ENCODE measurements around the gene YWHAQ. TPM values are rescaled to one million over a fixed set of nuclear protein-coding genes. Genes with fewer than 3 reads are reported as not detected.
"Not testable (repeated sequence)": the region's sequence is repeated elsewhere in the genome, so short reads cannot be mapped to it uniquely, and the experiment has no call there.

YWHAQ gene
- total RNA-seq, 1 donor from 2014 or later, result 533 TPM

- Mint-ChIP-seq H3K9me3 (ENCODE audit: unreplicated experiment) (no peaks in the 10 kb centered on the region), H3K36me3 (ENCODE audit: unreplicated experiment) (no peaks in the 10 kb centered on the region), H3K27ac (ENCODE audit: unreplicated experiment) (no peak overlapping the region), H3K4me3 (ENCODE audit: unreplicated experiment) (no peak overlapping the region), H3K4me1 (ENCODE audit: low read depth, unreplicated experiment) (peaks cover 10% of the 10 kb centered on the region), H3K27me3 (ENCODE audit: unreplicated experiment) (peaks cover under 1% of the 10 kb centered on the region)
- no peak for DNase-seq
- TF ChIP-seq, protein P1, sequence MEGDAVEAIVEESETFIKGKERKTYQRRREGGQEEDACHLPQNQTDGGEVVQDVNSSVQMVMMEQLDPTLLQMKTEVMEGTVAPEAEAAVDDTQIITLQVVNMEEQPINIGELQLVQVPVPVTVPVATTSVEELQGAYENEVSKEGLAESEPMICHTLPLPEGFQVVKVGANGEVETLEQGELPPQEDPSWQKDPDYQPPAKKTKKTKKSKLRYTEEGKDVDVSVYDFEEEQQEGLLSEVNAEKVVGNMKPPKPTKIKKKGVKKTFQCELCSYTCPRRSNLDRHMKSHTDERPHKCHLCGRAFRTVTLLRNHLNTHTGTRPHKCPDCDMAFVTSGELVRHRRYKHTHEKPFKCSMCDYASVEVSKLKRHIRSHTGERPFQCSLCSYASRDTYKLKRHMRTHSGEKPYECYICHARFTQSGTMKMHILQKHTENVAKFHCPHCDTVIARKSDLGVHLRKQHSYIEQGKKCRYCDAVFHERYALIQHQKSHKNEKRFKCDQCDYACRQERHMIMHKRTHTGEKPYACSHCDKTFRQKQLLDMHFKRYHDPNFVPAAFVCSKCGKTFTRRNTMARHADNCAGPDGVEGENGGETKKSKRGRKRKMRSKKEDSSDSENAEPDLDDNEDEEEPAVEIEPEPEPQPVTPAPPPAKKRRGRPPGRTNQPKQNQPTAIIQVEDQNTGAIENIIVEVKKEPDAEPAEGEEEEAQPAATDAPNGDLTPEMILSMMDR (IDR thresholded peaks at IDR 0.05; ENCODE audit: partially characterized antibody, unreplicated experiment), result no peak
Observed at GRCh38 chr2:9592699-9593098, 38.1 kb downstream of the YWHAQ start.

DNA sequence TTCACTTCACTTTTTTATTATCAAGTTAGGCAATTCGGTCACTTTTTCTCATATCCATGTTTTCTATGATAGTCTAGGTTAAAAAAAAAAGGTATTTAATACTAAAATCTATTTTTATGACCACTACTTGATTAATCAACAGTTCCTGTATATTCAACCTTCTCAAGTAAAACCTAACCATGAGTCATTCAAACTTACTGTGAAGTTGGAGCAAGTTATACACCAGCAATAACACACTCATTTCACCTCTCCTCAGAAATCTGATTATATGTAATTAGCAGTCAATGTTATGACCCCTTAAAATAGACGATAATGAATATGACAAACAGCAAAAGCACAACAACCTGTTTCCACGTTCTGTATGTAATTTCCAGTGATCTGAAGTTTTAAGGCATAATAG, 40.2 kb downstream of the YWHAQ start:
- peaks cover 5% of the 10 kb centered on the region for H3K4me1 Mint-ChIP-seq (ENCODE audit: low read depth, unreplicated experiment)
- no peak overlapping the region for H3K4me3 Mint-ChIP-seq (ENCODE audit: unreplicated experiment)
- H3K36me3 Mint-ChIP-seq (ENCODE audit: unreplicated experiment), result no peaks in the 10 kb centered on the region
- DNase-seq, result no peak
- peaks cover 2% of the 10 kb centered on the region for H3K27me3 Mint-ChIP-seq (ENCODE audit: unreplicated experiment)
- no peak overlapping the region for H3K27ac Mint-ChIP-seq (ENCODE audit: unreplicated experiment)
- H3K9me3 Mint-ChIP-seq (ENCODE audit: unreplicated experiment), result no peaks in the 10 kb centered on the region
- TF ChIP-seq, protein P1 (IDR thresholded peaks at IDR 0.05; ENCODE audit: partially characterized antibody, unreplicated experiment), result no peak

DNA sequence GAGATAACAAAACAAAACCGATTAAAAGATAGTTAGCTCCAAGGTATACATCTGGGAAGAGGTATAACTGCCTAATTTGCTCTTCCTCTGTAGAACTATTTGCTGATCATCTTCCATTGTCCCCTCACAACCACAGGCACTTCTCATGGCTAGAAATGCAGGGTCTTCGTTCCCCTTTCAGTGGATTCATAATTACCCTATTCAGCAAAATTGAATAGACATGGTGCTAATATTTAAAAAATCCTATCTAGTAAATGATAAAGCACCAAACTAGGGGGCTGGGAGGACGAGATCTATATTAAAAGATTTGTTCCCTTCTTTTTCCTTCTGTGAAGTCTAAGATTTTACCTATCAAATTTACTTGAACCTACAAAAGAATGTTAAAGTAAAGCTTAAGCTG, 44.3 kb downstream of the YWHAQ start:
- Mint-ChIP-seq H3K4me1 (ENCODE audit: low read depth, unreplicated experiment) (no peaks in the 10 kb centered on the region), H3K27ac (ENCODE audit: unreplicated experiment) (no peak overlapping the region), H3K27me3 (ENCODE audit: unreplicated experiment) (peaks cover 2% of the 10 kb centered on the region), H3K4me3 (ENCODE audit: unreplicated experiment) (no peak overlapping the region), H3K36me3 (ENCODE audit: unreplicated experiment) (no peaks in the 10 kb centered on the region), H3K9me3 (ENCODE audit: unreplicated experiment) (no peaks in the 10 kb centered on the region)
- DNase-seq, result no peak
- TF ChIP-seq, protein P1 (IDR thresholded peaks at IDR 0.05; ENCODE audit: partially characterized antibody, unreplicated experiment), result no peak

GRCh38 chr2:9585486-9585885, 45.3 kb downstream of the YWHAQ start:
- Mint-ChIP-seq H3K9me3 (ENCODE audit: unreplicated experiment) (peaks cover 1% of the 10 kb centered on the region), H3K27me3 (ENCODE audit: unreplicated experiment) (peaks cover 2% of the 10 kb centered on the region), H3K4me3 (ENCODE audit: unreplicated experiment) (no peak overlapping the region), H3K27ac (ENCODE audit: unreplicated experiment) (no peak overlapping the region), H3K4me1 (ENCODE audit: low read depth, unreplicated experiment) (no peaks in the 10 kb centered on the region), H3K36me3 (ENCODE audit: unreplicated experiment) (no peaks in the 10 kb centered on the region)
- TF ChIP-seq, protein P1 (IDR thresholded peaks at IDR 0.05; ENCODE audit: partially characterized antibody, unreplicated experiment), result no peak
- no peak for DNase-seq

DNA sequence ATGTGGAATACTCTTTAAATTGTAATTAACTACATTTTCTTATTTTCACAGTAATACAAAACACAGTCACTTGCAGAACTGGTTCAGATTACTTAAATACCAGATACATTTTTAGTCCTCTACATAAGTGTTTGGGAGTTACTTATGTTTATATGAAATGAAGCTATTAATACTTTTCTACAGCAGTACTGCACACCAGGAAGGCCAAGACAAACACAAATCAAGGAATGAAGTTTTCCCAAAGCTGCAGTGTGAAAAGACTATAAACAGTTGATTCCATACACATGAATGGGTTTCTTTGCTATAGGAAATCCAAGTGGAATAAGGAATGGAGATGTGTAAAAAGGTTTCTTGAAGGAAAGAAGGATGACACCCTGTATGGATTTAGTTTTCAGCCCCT, 45.9 kb downstream of the YWHAQ start:
- not testable (repeated sequence) for H3K4me3 Mint-ChIP-seq (ENCODE audit: unreplicated experiment); H3K9me3 Mint-ChIP-seq (ENCODE audit: unreplicated experiment)

DNA sequence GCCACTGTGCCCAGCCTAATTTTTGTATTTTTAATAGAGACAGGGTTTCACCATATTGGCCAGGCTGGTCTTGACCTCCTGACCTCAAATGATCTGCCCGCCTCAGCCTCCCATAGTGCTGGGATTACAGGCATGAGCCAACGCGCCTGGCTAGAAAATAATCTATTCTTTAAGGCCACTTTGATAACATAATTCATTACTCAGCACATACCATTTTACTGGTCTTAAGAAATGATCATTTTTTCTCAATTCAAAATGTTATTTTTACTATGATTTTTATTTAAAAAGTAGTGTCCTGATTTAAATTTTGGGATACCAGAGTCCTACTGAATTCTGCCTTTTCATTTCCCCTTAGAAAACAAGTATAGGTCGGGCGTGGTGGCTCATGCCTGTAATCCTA, 48.2 kb downstream of the YWHAQ start:
- Mint-ChIP-seq H3K9me3 (ENCODE audit: unreplicated experiment) (peaks cover 2% of the 10 kb centered on the region), H3K4me1 (ENCODE audit: low read depth, unreplicated experiment) (no peaks in the 10 kb centered on the region), H3K36me3 (ENCODE audit: unreplicated experiment) (no peaks in the 10 kb centered on the region), H3K4me3 (ENCODE audit: unreplicated experiment) (no peak overlapping the region), H3K27ac (ENCODE audit: unreplicated experiment) (no peak overlapping the region), H3K27me3 (ENCODE audit: unreplicated experiment) (peaks cover 2% of the 10 kb centered on the region)
- no peak for DNase-seq
- TF ChIP-seq, protein P1 (IDR thresholded peaks at IDR 0.05; ENCODE audit: partially characterized antibody, unreplicated experiment), result no peak

More for the DNA sequence above, 45.9 kb downstream of the YWHAQ start:
- not testable (repeated sequence) for H3K4me1 Mint-ChIP-seq (ENCODE audit: low read depth, unreplicated experiment); DNase-seq; H3K36me3 Mint-ChIP-seq (ENCODE audit: unreplicated experiment); H3K27me3 Mint-ChIP-seq (ENCODE audit: unreplicated experiment); H3K27ac Mint-ChIP-seq (ENCODE audit: unreplicated experiment)
